HG03196 (cell line): ENCODE data around the gene PTPRZ1.

ENCODE experiments used
- ATAC-seq: cut with Tn5 transposase; IDR thresholded peaks from one replicate; pipeline ENCODE4 v1.9.1; 2021; ENCODE audit not compliant: unreplicated experiment

Gene PTPRZ1

DNA sequence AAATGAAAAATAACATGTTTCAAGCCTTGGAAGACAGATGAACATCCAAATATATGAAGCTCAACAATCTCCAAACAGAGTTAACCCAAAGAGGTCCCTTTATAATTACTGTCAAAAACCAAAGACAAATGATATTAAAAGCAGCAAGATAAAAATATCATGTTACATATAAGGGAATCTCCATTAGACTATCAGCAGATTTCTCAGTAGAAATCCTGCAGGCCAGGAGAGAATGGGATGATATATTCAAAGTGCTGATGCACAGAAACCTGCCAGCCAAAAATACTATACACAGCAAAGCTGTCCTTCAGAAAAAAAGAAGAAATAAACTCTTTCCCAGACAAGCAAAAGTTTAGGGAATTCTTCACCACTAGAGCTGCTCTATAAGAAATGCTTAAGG lies 230.1 kb downstream of the PTPRZ1 start:
- no peak for ATAC-seq
